Measurements from ENCODE around the gene ZC3H18. TPM values are rescaled to one million over a fixed set of nuclear protein-coding genes. Genes with fewer than 3 reads are reported as not detected.

The ZC3H18 gene
- total RNA-seq, 4 donors from 2014 or later, result 19.7 to 52.2 (median 28.1) TPM

- 52 to 57% methylated on average over 22 to 23 of the region's 23 CpGs for WGBS, 2 donors
- Histone ChIP-seq H3K9me3 (peaks cover 0 to 15% (median 7%) of the 10 kb centered on the region in 4 donors), H3K36me3 (peaks cover 0 to 10% (median 0%) of the 10 kb centered on the region in 3 donors), H3K4me3 (no peak overlapping the region), H3K27ac (no peak overlapping the region), H3K27me3 (peaks cover 0 to 38% of the 10 kb centered on the region in 2 donors), H3K4me1 (peaks cover 0 to 23% (median 9%) of the 10 kb centered on the region in 4 donors)
- no peak for TF ChIP-seq EP300 (IDR thresholded peaks at IDR 0.05)
- no peak for DNase-seq (ENCODE audit: low spot score in 2 of 2)
Measured at GRCh38 chr16:88538366-88539060, 31.7 kb upstream of the ZC3H18 start.

GRCh38 chr16:88539261-88539651, 30.9 kb upstream of the ZC3H18 start:
- Histone ChIP-seq H3K27ac (no peak overlapping the region), H3K4me1 (peaks cover 0 to 23% (median 9%) of the 10 kb centered on the region in 4 donors), H3K27me3 (peaks cover 0 to 38% of the 10 kb centered on the region in 2 donors), H3K36me3 (peaks cover 0 to 10% (median 0%) of the 10 kb centered on the region in 3 donors), H3K4me3 (no peak overlapping the region), H3K9me3 (peaks cover 0 to 23% (median 10%) of the 10 kb centered on the region in 4 donors)
- DNase-seq (ENCODE audit: low spot score in 2 of 2), result no peak
- TF ChIP-seq CTCF (IDR thresholded peaks at IDR 0.05), result no peak
- TF ChIP-seq EP300 (IDR thresholded peaks at IDR 0.05), result no peak
- no peak for TF ChIP-seq POLR2A (IDR thresholded peaks at IDR 0.05)
- WGBS, 2 donors, result 73 to 100% methylated on average over 2 to 4 of the region's 12 CpGs

- Histone ChIP-seq H3K9me3 (peaks cover 0 to 28% (median 10%) of the 10 kb centered on the region in 4 donors), H3K4me3 (no peak overlapping the region), H3K4me1 (peaks cover 0 to 22% (median 8%) of the 10 kb centered on the region in 4 donors), H3K27ac (no peak overlapping the region), H3K27me3 (peaks cover 0 to 38% of the 10 kb centered on the region in 2 donors), H3K36me3 (peaks cover 0 to 10% (median 0%) of the 10 kb centered on the region in 3 donors)
- no peak for TF ChIP-seq POLR2A (IDR thresholded peaks at IDR 0.05)
- no peak for TF ChIP-seq CTCF (IDR thresholded peaks at IDR 0.05)
- no peak for TF ChIP-seq EP300 (IDR thresholded peaks at IDR 0.05)
- DNase-seq (ENCODE audit: low spot score in 2 of 2), result no peak
- WGBS, 2 donors, result 29 to 33% methylated on average over 23 of the region's 26 CpGs
Measured at GRCh38 chr16:88539652-88540345, 30.4 kb upstream of the ZC3H18 start.

- WGBS, 2 donors, result 58 to 68% methylated on average over 18 to 20 of the region's 20 CpGs
- H3K36me3 ChIP-seq, result peaks cover 0 to 6% (median 0%) of the 10 kb centered on the region in 3 donors
- H3K27ac ChIP-seq, result no peak overlapping the region
- H3K4me1 ChIP-seq, result peaks cover 0 to 15% (median 1%) of the 10 kb centered on the region in 4 donors
- no peak overlapping the region for H3K4me3 ChIP-seq
- TF ChIP-seq POLR2A (IDR thresholded peaks at IDR 0.05) (no peak), EP300 (IDR thresholded peaks at IDR 0.05) (no peak), CTCF (IDR thresholded peaks at IDR 0.05) (no peak)
- no peak for DNase-seq (ENCODE audit: low spot score in 2 of 2)
- H3K27me3 ChIP-seq, result peaks cover 0 to 38% of the 10 kb centered on the region in 2 donors
- H3K9me3 ChIP-seq, result peaks cover 0 to 31% (median 10%) of the 10 kb centered on the region in 4 donors
Measured at GRCh38 chr16:88540346-88540977, 29.7 kb upstream of the ZC3H18 start.

GRCh38 chr16:88541831-88542616, 28.2 kb upstream of the ZC3H18 start:
- 60 to 62% methylated on average over 14 to 15 of the region's 15 CpGs for WGBS, 2 donors
- peaks cover 0 to 2% (median 0%) of the 10 kb centered on the region in 3 donors for H3K36me3 ChIP-seq
- peaks cover 0 to 8% (median 0%) of the 10 kb centered on the region in 4 donors for H3K4me1 ChIP-seq
- peaks cover 0 to 45% of the 10 kb centered on the region in 2 donors for H3K27me3 ChIP-seq
- TF ChIP-seq CTCF (IDR thresholded peaks at IDR 0.05) (no peak), EP300 (IDR thresholded peaks at IDR 0.05) (no peak), POLR2A (IDR thresholded peaks at IDR 0.05) (no peak)
- DNase-seq (ENCODE audit: low spot score in 2 of 2), result no peak
- no peak overlapping the region for H3K27ac ChIP-seq
- no peak overlapping the region for H3K4me3 ChIP-seq
- peaks cover 0 to 31% (median 10%) of the 10 kb centered on the region in 4 donors for H3K9me3 ChIP-seq
